Tibial artery (tissue), 4 donors: ENCODE results near the gene DCLK1.

ENCODE experiments used
- DNase-seq, 2 donors: peaks; one replicate each; pipeline ENCODE4 v3.0.0-alpha.2; 2019
- H3K27ac ChIP-seq, 2 donors: fragments of 200-600 bp; sonication (generic) in 1 of 2; 1 replicate in 1 of 2; 2 replicates in 1 of 2; pipeline ENCODE4 v1.5.1; 2018 to 2019; ENCODE audit warnings: mild to moderate bottlenecking in 1 of 2
- H3K27me3 ChIP-seq, 2 donors: fragments of 200-600 bp; sonication (generic) in 1 of 2; one replicate each; pipeline versions ENCODE4 v1.5.1 to v1.6.0; 2016 to 2019
- H3K36me3 ChIP-seq, 3 donors: fragments of 200-600 bp; sonication (generic) in 2 of 3; one replicate each; pipeline ENCODE4 v1.5.1; 2016 to 2019; ENCODE audit warnings: mild to moderate bottlenecking in 2 of 3
- H3K4me1 ChIP-seq, 4 donors: fragments of 200-600 bp; sonication (generic) in 2 of 4; 1 replicate in 3 of 4; 2 replicates in 1 of 4; pipeline ENCODE4 v1.5.1; 2016 to 2019
- H3K4me3 ChIP-seq, 2 donors: fragments of 200-600 bp; sonication (generic) in 1 of 2; 1 replicate in 1 of 2; 2 replicates in 1 of 2; pipeline ENCODE4 v1.5.1; 2018 to 2019; ENCODE audit warnings: mild to moderate bottlenecking in 2 of 2
- H3K9me3 ChIP-seq, 3 donors: fragments of 200-600 bp; sonication (generic) in 1 of 3; one replicate each; pipeline ENCODE4 v1.5.1; 2016 to 2019
- CTCF ChIP-seq, 2 experiments: fragments of 200-600 bp in 1 of 2; fragments of 450-650 bp in 1 of 2; IDR thresholded peaks; one replicate each; pipeline ENCODE4 v1.5.1; 2017 to 2019; ENCODE audit warnings: antibody characterized with exemption in 2 of 2, mild to moderate bottlenecking in 1 of 2, moderate library complexity in 1 of 2
- intact Hi-C: fragments of 100-400 bp; cut with DNase I; formaldehyde crosslinking; loops from one replicate; pipeline ENCODE4 v1.15.0; 2023; ENCODE audit warnings: low total_unique reads

DCLK1 gene

GRCh38 chr13:35810321-35810720, 320.9 kb downstream of the DCLK1 start:
- intact Hi-C loops = no loop called here
- Histone ChIP-seq H3K27ac (no peak overlapping the region), H3K4me1 (no peaks in the 10 kb centered on the region), H3K9me3 (no peaks in the 10 kb centered on the region), H3K36me3 (no peaks in the 10 kb centered on the region), H3K4me3 (no peak overlapping the region), H3K27me3 (no peaks in the 10 kb centered on the region)
- DNase-seq = no peak
- TF ChIP-seq CTCF (IDR thresholded peaks at IDR 0.05) = no peak

- no peaks in the 10 kb centered on the region for H3K27me3 ChIP-seq
- no peak overlapping the region for H3K27ac ChIP-seq
- no peak overlapping the region for H3K4me3 ChIP-seq
- TF ChIP-seq CTCF (IDR thresholded peaks at IDR 0.05) = no peak
- no peaks in the 10 kb centered on the region for H3K36me3 ChIP-seq
- intact Hi-C loops = no loop called here
- H3K4me1 ChIP-seq = no peaks in the 10 kb centered on the region
- H3K9me3 ChIP-seq = no peaks in the 10 kb centered on the region
- no peak for DNase-seq
Observed at GRCh38 chr13:35808846-35809245, 322.3 kb downstream of the DCLK1 start.

- no peaks in the 10 kb centered on the region for H3K9me3 ChIP-seq
- no peak overlapping the region for H3K4me3 ChIP-seq
- no peak overlapping the region for H3K27ac ChIP-seq
- no peak for DNase-seq
- no peak for TF ChIP-seq CTCF (IDR thresholded peaks at IDR 0.05)
- H3K27me3 ChIP-seq = no peaks in the 10 kb centered on the region
- no peaks in the 10 kb centered on the region for H3K4me1 ChIP-seq
- intact Hi-C loops = no loop called here
- H3K36me3 ChIP-seq = no peaks in the 10 kb centered on the region
Observed at GRCh38 chr13:35804901-35805300, 326.3 kb downstream of the DCLK1 start.

GRCh38 chr13:35797991-35798390, 333.2 kb downstream of the DCLK1 start:
- Histone ChIP-seq H3K36me3 (no peaks in the 10 kb centered on the region), H3K4me3 (no peak overlapping the region), H3K4me1 (no peaks in the 10 kb centered on the region), H3K27ac (no peak overlapping the region), H3K9me3 (no peaks in the 10 kb centered on the region), H3K27me3 (no peaks in the 10 kb centered on the region)
- intact Hi-C loops = no loop called here
- DNase-seq = no peak
- no peak for TF ChIP-seq CTCF (IDR thresholded peaks at IDR 0.05)

- no peaks in the 10 kb centered on the region for H3K4me1 ChIP-seq
- no peaks in the 10 kb centered on the region for H3K27me3 ChIP-seq
- no peak overlapping the region for H3K27ac ChIP-seq
- intact Hi-C loops = no loop called here
- H3K9me3 ChIP-seq = no peaks in the 10 kb centered on the region
- H3K4me3 ChIP-seq = no peak overlapping the region
- TF ChIP-seq CTCF (IDR thresholded peaks at IDR 0.05) = no peak
- DNase-seq = no peak
- H3K36me3 ChIP-seq = no peaks in the 10 kb centered on the region
Observed at GRCh38 chr13:35797244-35797643, 333.9 kb downstream of the DCLK1 start.

GRCh38 chr13:35796623-35797022, 334.6 kb downstream of the DCLK1 start:
- no peaks in the 10 kb centered on the region for H3K4me1 ChIP-seq
- H3K27me3 ChIP-seq = no peaks in the 10 kb centered on the region
- H3K4me3 ChIP-seq = no peak overlapping the region
- no peak for DNase-seq
- no peaks in the 10 kb centered on the region for H3K36me3 ChIP-seq
- no peak overlapping the region for H3K27ac ChIP-seq
- no peak for TF ChIP-seq CTCF (IDR thresholded peaks at IDR 0.05)
- H3K9me3 ChIP-seq = no peaks in the 10 kb centered on the region
- intact Hi-C loops = no loop called here
